Epithelial cell of esophagus (primary cell): ENCODE data around the gene PI4KA.
"Not testable (repeated sequence)": the region's sequence is repeated elsewhere in the genome, so short reads cannot be mapped to it uniquely, and the experiment has no call there.

Experiments
- DNase-seq: peaks from one replicate; pipeline ENCODE4 v3.0.0; 2010; ENCODE audit warnings: low read depth
- H3K4me3 ChIP-seq: 2 replicates; pipeline ENCODE4 v1.5.1; 2011; ENCODE audit warnings: mild to moderate bottlenecking, low read length, control low read depth
- CTCF ChIP-seq: IDR thresholded peaks from 2 replicates; pipeline ENCODE4 v1.5.1; 2011; ENCODE audit warnings: low read depth, mild to moderate bottlenecking, low read length, control low read depth, inconsistent platforms; ENCODE audit not compliant: insufficient read depth; ENCODE audit errors: missing control alignments

PI4KA gene

GRCh38 chr22:20822240-20822639 lies 36.4 kb downstream of the PI4KA start:
- no peak for DNase-seq
- no peak for TF ChIP-seq CTCF
- no peak overlapping the region for H3K4me3 ChIP-seq

GRCh38 chr22:20821717-20822239 lies 36.8 kb downstream of the PI4KA start:
- not testable (repeated sequence) for DNase-seq, H3K4me3 ChIP-seq

GRCh38 chr22:20819471-20819870 lies 39.1 kb downstream of the PI4KA start:
- TF ChIP-seq CTCF: no peak
- DNase-seq: no peak
- H3K4me3 ChIP-seq: no peak overlapping the region

- no peak for DNase-seq
- no peak for TF ChIP-seq CTCF
- H3K4me3 ChIP-seq: no peak overlapping the region
Measured at GRCh38 chr22:20818471-20818870, 40.1 kb downstream of the PI4KA start.

GRCh38 chr22:20816559-20816958 lies 42.1 kb downstream of the PI4KA start:
- no peak for TF ChIP-seq CTCF
- no peak overlapping the region for H3K4me3 ChIP-seq
- no peak for DNase-seq

GRCh38 chr22:20815477-20816050 lies 43.0 kb downstream of the PI4KA start:
- no peak for TF ChIP-seq CTCF
- DNase-seq: no peak
- H3K4me3 ChIP-seq: no peak overlapping the region

GRCh38 chr22:20814221-20814808 lies 44.3 kb downstream of the PI4KA start:
- no peak for DNase-seq
- H3K4me3 ChIP-seq: no peak overlapping the region
- no peak for TF ChIP-seq CTCF
